Tibial nerve (tissue), 4 donors: ENCODE results near the gene PLPPR1.

Experiments
- CTCF ChIP-seq, 5 experiments: fragments of 200-600 bp in 3 of 5; fragments of 450-650 bp in 2 of 5; sonication (generic) in 3 of 5; IDR thresholded peaks; one replicate each; pipeline ENCODE4 v1.5.1; 2016 to 2019; ENCODE audit warnings: antibody characterized with exemption in 5 of 5, mild to moderate bottlenecking in 3 of 5, moderate library complexity in 2 of 5
- EP300 ChIP-seq, 2 donors: sonication (generic); formaldehyde crosslinking; IDR thresholded peaks; one replicate each; pipeline ENCODE4 v1.6.1; 2017; ENCODE audit warnings: antibody characterized with exemption in 2 of 2, mild to moderate bottlenecking in 1 of 2
- POLR2A ChIP-seq, 2 donors: fragments of 450-650 bp; IDR thresholded peaks; one replicate each; pipeline ENCODE4 v1.6.1; 2017; ENCODE audit warnings: antibody characterized with exemption in 2 of 2, mild to moderate bottlenecking in 2 of 2, moderate library complexity in 2 of 2

- no peak for TF ChIP-seq CTCF (IDR thresholded peaks at IDR 0.05)
- no peak for TF ChIP-seq POLR2A (IDR thresholded peaks at IDR 0.05)
- no peak for TF ChIP-seq EP300 (IDR thresholded peaks at IDR 0.05)
Measured at GRCh38 chr9:101312661-101313060, 284.1 kb downstream of the PLPPR1 start.
